ENCODE data around the gene VPS13D.

The VPS13D gene

GRCh38 chr1:12333036-12333785 lies 103.4 kb downstream of the VPS13D start:
- in situ Hi-C loops (cut with HindIII; ENCODE audit: low sequenced_read_pairs) = no loop called here

GRCh38 chr1:12335815-12336214 lies 106.0 kb downstream of the VPS13D start:
- in situ Hi-C loops (cut with HindIII; ENCODE audit: low sequenced_read_pairs) = no loop called here

- in situ Hi-C loops (cut with HindIII; ENCODE audit: low sequenced_read_pairs) = no loop called here
Measured at GRCh38 chr1:12336413-12336812, 106.6 kb downstream of the VPS13D start.

- in situ Hi-C loops (cut with HindIII; ENCODE audit: low sequenced_read_pairs) = no loop called here
Measured at GRCh38 chr1:12338017-12338416, 108.2 kb downstream of the VPS13D start.

- in situ Hi-C loops (cut with HindIII; ENCODE audit: low sequenced_read_pairs) = no loop called here
Measured at GRCh38 chr1:12338823-12339222, 109.0 kb downstream of the VPS13D start.

GRCh38 chr1:12339396-12339795 lies 109.6 kb downstream of the VPS13D start:
- in situ Hi-C loops (cut with HindIII; ENCODE audit: low sequenced_read_pairs) = no loop called here

- in situ Hi-C loops (cut with HindIII; ENCODE audit: low sequenced_read_pairs) = loop anchor here (5.0 kb wide), 1 partner anchor 42 kb away; no protein-coding TSS in a partner anchor
Measured at GRCh38 chr1:12339811-12340543, 110.1 kb downstream of the VPS13D start.

GRCh38 chr1:12340544-12340930 lies 110.7 kb downstream of the VPS13D start:
- in situ Hi-C loops (cut with HindIII; ENCODE audit: low sequenced_read_pairs) = loop anchor here (5.0 kb wide), 1 partner anchor 42 kb away; no protein-coding TSS in a partner anchor

GRCh38 chr1:12341667-12342066 lies 111.8 kb downstream of the VPS13D start:
- in situ Hi-C loops (cut with HindIII; ENCODE audit: low sequenced_read_pairs) = loop anchor here (5.0 kb wide), 1 partner anchor 41 kb away; no protein-coding TSS in a partner anchor

- in situ Hi-C loops (cut with HindIII; ENCODE audit: low sequenced_read_pairs) = loop anchor here (5.0 kb wide), 1 partner anchor 40 kb away; no protein-coding TSS in a partner anchor
Measured at GRCh38 chr1:12342401-12343003, 112.7 kb downstream of the VPS13D start.

- in situ Hi-C loops (cut with HindIII; ENCODE audit: low sequenced_read_pairs) = loop anchor here (5.0 kb wide), 1 partner anchor 38 kb away; no protein-coding TSS in a partner anchor
Measured at GRCh38 chr1:12343823-12344487, 114.1 kb downstream of the VPS13D start.

GRCh38 chr1:12344596-12345349 lies 114.9 kb downstream of the VPS13D start:
- in situ Hi-C loops (cut with HindIII; ENCODE audit: low sequenced_read_pairs) = loop anchor here (5.0 kb wide), 1 partner anchor 38 kb away; no protein-coding TSS in a partner anchor

- in situ Hi-C loops (cut with HindIII; ENCODE audit: low sequenced_read_pairs) = no loop called here
Measured at GRCh38 chr1:12345350-12346217, 115.8 kb downstream of the VPS13D start.

GRCh38 chr1:12346483-12347151 lies 116.8 kb downstream of the VPS13D start:
- in situ Hi-C loops (cut with HindIII; ENCODE audit: low sequenced_read_pairs) = no loop called here

GRCh38 chr1:12348113-12348512 lies 118.3 kb downstream of the VPS13D start:
- in situ Hi-C loops (cut with HindIII; ENCODE audit: low sequenced_read_pairs) = no loop called here

GRCh38 chr1:12353981-12354380 lies 124.2 kb downstream of the VPS13D start:
- in situ Hi-C loops (cut with HindIII; ENCODE audit: low sequenced_read_pairs) = no loop called here

- in situ Hi-C loops (cut with HindIII; ENCODE audit: low sequenced_read_pairs) = no loop called here
Measured at GRCh38 chr1:12356004-12356890, 126.4 kb downstream of the VPS13D start.

GRCh38 chr1:12358499-12358898 lies 128.7 kb downstream of the VPS13D start:
- in situ Hi-C loops (cut with HindIII; ENCODE audit: low sequenced_read_pairs) = no loop called here
